H9 (cell line): ENCODE measurements around the gene HS3ST4. TPM values are rescaled to one million over a fixed set of nuclear protein-coding genes. Genes with fewer than 3 reads are reported as not detected.

ENCODE experiments used
- DNase-seq: peaks from one replicate; pipeline ENCODE4 v3.0.0-alpha.2; 2017
- H2AFZ ChIP-seq: one replicate; pipeline ENCODE4 v1.6.1; 2013; ENCODE audit warnings: mild to moderate bottlenecking, low read length, control low read depth, moderate library complexity
- H2AK5ac ChIP-seq: 2 replicates; pipeline ENCODE4 v1.6.1; 2013; ENCODE audit warnings: low read length, control low read depth, mixed read lengths; ENCODE audit not compliant: insufficient read length
- H2BK120ac ChIP-seq: one replicate; pipeline ENCODE4 v1.6.1; 2013; ENCODE audit warnings: low read depth, mild to moderate bottlenecking, low read length, control low read depth, inconsistent platforms; ENCODE audit not compliant: poor library complexity, severe bottlenecking
- H2BK12ac ChIP-seq: 2 replicates; pipeline ENCODE4 v1.6.1; 2013; ENCODE audit warnings: low read length, control low read depth, mixed read lengths, low read depth; ENCODE audit not compliant: insufficient read length
- H2BK15ac ChIP-seq: 2 replicates; pipeline ENCODE4 v1.6.1; 2013; ENCODE audit warnings: low read depth, low read length, control low read depth
- H2BK20ac ChIP-seq: one replicate; pipeline ENCODE4 v1.6.1; 2013; ENCODE audit warnings: low read depth, mild to moderate bottlenecking, low read length, control low read depth, inconsistent platforms; ENCODE audit not compliant: poor library complexity, severe bottlenecking
- H2BK5ac ChIP-seq: 2 replicates; pipeline ENCODE4 v1.6.1; 2013; ENCODE audit warnings: low read length, control low read depth, mixed read lengths; ENCODE audit not compliant: insufficient read length
- H3K14ac ChIP-seq: 2 replicates; pipeline ENCODE4 v1.6.1; 2013; ENCODE audit warnings: low read length, control low read depth; ENCODE audit not compliant: insufficient read depth
- H3K18ac ChIP-seq: 2 replicates; pipeline ENCODE4 v1.6.1; 2013; ENCODE audit warnings: low read depth, mild to moderate bottlenecking, mixed read lengths, low read length, control low read depth; ENCODE audit not compliant: insufficient read length
- H3K23ac ChIP-seq: 2 replicates; pipeline ENCODE4 v1.6.1; 2013; ENCODE audit warnings: low read length, control low read depth, mixed read lengths, low read depth; ENCODE audit not compliant: insufficient read length
- H3K23me2 ChIP-seq: 2 replicates; pipeline ENCODE4 v1.6.1; 2013; ENCODE audit warnings: low read depth, mild to moderate bottlenecking, mixed read lengths, low read length, control low read depth; ENCODE audit not compliant: insufficient read length, poor library complexity, severe bottlenecking
- H3K27ac ChIP-seq: 2 replicates; pipeline ENCODE4 v1.5.1; 2013; ENCODE audit warnings: low read length, control low read depth, mixed read lengths, low read depth; ENCODE audit not compliant: insufficient read length
- H3K27me3 ChIP-seq: 2 replicates; pipeline ENCODE4 v1.6.1; 2013; ENCODE audit warnings: low read length, control low read depth, inconsistent platforms; ENCODE audit not compliant: insufficient read depth
- H3K4ac ChIP-seq: 2 replicates; pipeline ENCODE4 v1.6.1; 2013; ENCODE audit warnings: low read depth, mild to moderate bottlenecking, control low read depth, inconsistent platforms, low read length, moderate library complexity
- H3K4me1 ChIP-seq: 2 replicates; pipeline ENCODE4 v1.6.1; 2013; ENCODE audit warnings: low read length, control low read depth, inconsistent platforms; ENCODE audit not compliant: insufficient read depth
- H3K4me2 ChIP-seq: 2 replicates; pipeline ENCODE4 v1.6.1; 2013; ENCODE audit warnings: low read length, control low read depth, mixed read lengths; ENCODE audit not compliant: insufficient read length, insufficient read depth
- H3K56ac ChIP-seq: 2 replicates; pipeline ENCODE4 v1.6.1; 2013; ENCODE audit warnings: low read depth, mild to moderate bottlenecking, mixed read lengths, low read length, control low read depth; ENCODE audit not compliant: insufficient read length
- H3K79me1 ChIP-seq: 2 replicates; pipeline ENCODE4 v1.6.1; 2013; ENCODE audit warnings: low read depth, mild to moderate bottlenecking, moderate library complexity, low read length, control low read depth, inconsistent platforms; ENCODE audit not compliant: insufficient read depth, poor library complexity, severe bottlenecking
- H3K79me2 ChIP-seq: 2 replicates; pipeline ENCODE4 v1.6.1; 2013; ENCODE audit warnings: low read length, control low read depth, inconsistent platforms; ENCODE audit not compliant: insufficient read depth
- H3K9ac ChIP-seq: 2 replicates; pipeline ENCODE4 v1.6.1; 2013; ENCODE audit warnings: low read length, control low read depth, mixed read lengths; ENCODE audit not compliant: insufficient read length; ENCODE audit errors: extremely low read depth
- H3K9me3 ChIP-seq: one replicate; pipeline ENCODE4 v1.6.1; 2013; ENCODE audit warnings: low read depth, low read length, inconsistent platforms; ENCODE audit not compliant: control insufficient read depth
- H3T11ph ChIP-seq: one replicate; pipeline ENCODE4 v1.6.1; 2013; ENCODE audit warnings: mild to moderate bottlenecking, low read length, control low read depth, inconsistent platforms
- H4K20me1 ChIP-seq: one replicate; pipeline ENCODE4 v1.6.1; 2013; ENCODE audit not compliant: control insufficient read depth, insufficient read length, insufficient read depth
- H4K5ac ChIP-seq: 2 replicates; pipeline ENCODE4 v1.6.1; 2013; ENCODE audit warnings: low read depth, mild to moderate bottlenecking, mixed read lengths, low read length, control low read depth; ENCODE audit not compliant: insufficient read length
- H4K8ac ChIP-seq: replicated peaks from 2 replicates; pipeline ENCODE4 v1.6.1; 2013; ENCODE audit warnings: low read length, control low read depth, mixed read lengths, low read depth; ENCODE audit not compliant: insufficient read length
- H4K91ac ChIP-seq: 2 replicates; pipeline ENCODE4 v1.6.1; 2013; ENCODE audit warnings: low read depth, mild to moderate bottlenecking, moderate library complexity, mixed read lengths, low read length, control low read depth; ENCODE audit not compliant: insufficient read length
- H3K27ac Mint-ChIP-seq, 3 experiments: 2 replicates in 2 of 3; 3 replicates in 1 of 3; pipeline ENCODE4 v1.8.0; 2020 to 2021; ENCODE audit warnings: mixed read lengths in 3 of 3, mild to moderate bottlenecking in 1 of 3, moderate library complexity in 1 of 3
- H3K27me3 Mint-ChIP-seq: 2 replicates; pipeline ENCODE4 v1.8.0; 2021; ENCODE audit warnings: low read depth, mild to moderate bottlenecking, moderate library complexity, mixed read lengths
- H3K36me3 Mint-ChIP-seq, 3 experiments: 2 replicates in 2 of 3; 3 replicates in 1 of 3; pipeline ENCODE4 v1.8.0; 2020 to 2021; ENCODE audit warnings: low read depth in 3 of 3, mixed read lengths in 3 of 3; ENCODE audit not compliant: insufficient read depth in 1 of 3
- H3K4me1 Mint-ChIP-seq, 2 experiments: 2 replicates each; pipeline ENCODE4 v1.8.0; 2020; ENCODE audit warnings: mixed read lengths in 2 of 2
- H3K4me3 Mint-ChIP-seq, 2 experiments: 2 replicates in 1 of 2; 3 replicates in 1 of 2; pipeline ENCODE4 v1.8.0; 2020 to 2021; ENCODE audit warnings: mild to moderate bottlenecking in 2 of 2, mixed read lengths in 2 of 2, moderate library complexity in 1 of 2
- H3K9me3 Mint-ChIP-seq, 2 experiments: 2 replicates in 1 of 2; 3 replicates in 1 of 2; pipeline ENCODE4 v1.8.0; 2020; ENCODE audit warnings: mild to moderate bottlenecking in 2 of 2, mixed read lengths in 2 of 2, moderate library complexity in 1 of 2
- CTCF ChIP-seq: fragments of 200-600 bp; sonication (generic); conservative IDR thresholded peaks from 3 replicates; pipeline ENCODE4 v1.8.0; 2021; ENCODE audit warnings: antibody characterized with exemption, mild to moderate bottlenecking
- WGBS: extraction: QIAGEN DNeasy Blood & Tissue Kit; methylation state at CpG from one replicate; pipeline ENCODE4 v1.1.7; 2013; ENCODE audit warnings: missing lambda C conversion rate, low lambda C conversion rate, mixed read lengths; ENCODE audit not compliant: insufficient read length; ENCODE audit errors: extremely low coverage; 5-methylcytosine and 5-hydroxymethylcytosine counted together
- total RNA-seq: library from RNA; stranded (reverse); gene quantifications from 2 replicates; pipeline ENCODE4 v1.2.1, GENCODE V29; 2021

Gene HS3ST4
- total RNA-seq, 1 experiment from 2014 or later = 1.7 TPM

GRCh38 chr16:26155221-26155620 is 463.5 kb downstream of the HS3ST4 start:
- no peak overlapping the region for H3K56ac ChIP-seq
- TF ChIP-seq CTCF = no peak
- H2BK15ac ChIP-seq = no peak overlapping the region
- H2BK5ac ChIP-seq = no peak overlapping the region
- no peak overlapping the region for H3K14ac ChIP-seq
- no peak overlapping the region for H3K9ac ChIP-seq
- no peak overlapping the region for H3K18ac ChIP-seq
- no peaks in the 10 kb centered on the region for H3K9me3 ChIP-seq
- Mint-ChIP-seq H3K36me3 (peaks cover 0 to 4% (median 0%) of the 10 kb centered on the region in 3 experiments; a peak in 1 of 7 replicates), H3K4me1 (peaks cover 0 to 4% of the 10 kb centered on the region in 2 experiments; a peak in 2 of 4 replicates), H3K9me3 (no peaks in the 10 kb centered on the region), H3K4me3 (no peak overlapping the region), H3K27me3 (peaks cover 3% of the 10 kb centered on the region; the same call in 1 of the 2 replicates), H3K27ac (no peak overlapping the region)
- H3K23ac ChIP-seq = no peak overlapping the region
- no peaks in the 10 kb centered on the region for H3K27me3 ChIP-seq
- no CpG with 5 or more reads among the region's 1 CpG for WGBS
- no peaks in the 10 kb centered on the region for H4K20me1 ChIP-seq
- no peak overlapping the region for H4K5ac ChIP-seq
- H3T11ph ChIP-seq = no peak overlapping the region
- H4K8ac ChIP-seq = no peak overlapping the region
- no peaks in the 10 kb centered on the region for H3K79me2 ChIP-seq
- H2BK120ac ChIP-seq = no peak overlapping the region
- no peaks in the 10 kb centered on the region for H3K4me1 ChIP-seq
- H2BK12ac ChIP-seq = no peak overlapping the region
- DNase-seq = no peak
- no peak overlapping the region for H2AK5ac ChIP-seq
- no peaks in the 10 kb centered on the region for H3K23me2 ChIP-seq
- no peak overlapping the region for H2AFZ ChIP-seq
- H3K4ac ChIP-seq = no peak overlapping the region
- no peak overlapping the region for H2BK20ac ChIP-seq
- H3K79me1 ChIP-seq = no peaks in the 10 kb centered on the region
- H3K4me2 ChIP-seq = no peak overlapping the region
- no peak overlapping the region for H4K91ac ChIP-seq
- H3K27ac ChIP-seq = no peak overlapping the region
